ENCODE results near the gene CCNI2.

CCNI2 gene

DNA sequence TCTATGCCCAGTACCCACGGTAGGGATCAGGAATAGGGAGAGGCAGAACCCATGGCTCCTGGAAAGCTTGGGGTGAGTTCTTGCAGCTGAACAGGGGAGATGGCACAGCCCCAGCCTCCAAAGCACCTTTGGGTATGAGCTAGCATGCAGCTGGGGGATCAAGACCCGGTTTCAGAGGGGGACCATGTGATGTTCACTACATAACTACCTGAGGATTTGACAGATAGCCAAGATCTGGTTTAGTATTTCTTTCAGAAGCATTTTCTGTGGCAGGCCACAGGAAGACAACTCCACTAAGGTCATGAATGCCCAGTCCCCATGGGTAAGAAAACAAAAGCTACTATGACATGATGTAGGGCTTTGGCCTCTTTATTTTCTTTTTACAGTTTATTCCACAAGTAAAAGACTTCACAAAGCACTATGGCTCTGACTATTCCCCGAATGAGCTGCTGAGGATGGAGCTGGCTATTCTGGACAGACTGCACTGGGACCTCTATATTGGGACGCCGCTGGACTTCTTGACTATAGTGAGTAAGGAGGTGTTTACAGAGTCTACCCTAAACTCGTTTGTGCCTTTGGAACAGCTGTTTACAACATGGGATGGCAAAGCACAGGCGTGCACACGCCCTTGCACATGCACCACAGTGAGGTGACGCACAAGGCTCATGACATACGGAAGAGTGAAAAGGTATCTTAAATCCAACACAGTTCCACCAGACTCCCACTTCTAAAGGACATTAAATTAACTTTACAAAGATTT, 3.4 kb downstream of the CCNI2 start:
- no peak for DNase-seq

DNA sequence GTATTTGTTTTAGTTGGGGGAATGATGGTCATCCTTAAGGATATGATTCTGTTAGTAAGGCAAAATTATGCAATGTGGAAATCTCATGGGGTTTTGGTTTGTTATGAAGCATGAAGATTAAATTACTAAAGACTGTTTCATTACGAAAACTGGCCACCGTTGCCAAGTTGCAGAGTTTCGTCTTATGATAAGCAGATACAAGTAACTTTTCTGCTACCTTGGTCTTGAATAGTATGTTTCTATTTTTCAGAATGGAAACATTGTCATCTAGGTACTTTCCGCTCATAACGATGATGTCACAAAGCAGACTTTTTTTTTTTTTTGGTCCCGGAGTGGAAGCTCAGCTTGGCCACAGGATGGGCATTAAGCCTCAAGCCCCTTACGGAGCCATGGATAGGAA, 4.2 kb downstream of the CCNI2 start:
- peak; percentile 74 for DNase-seq

DNA sequence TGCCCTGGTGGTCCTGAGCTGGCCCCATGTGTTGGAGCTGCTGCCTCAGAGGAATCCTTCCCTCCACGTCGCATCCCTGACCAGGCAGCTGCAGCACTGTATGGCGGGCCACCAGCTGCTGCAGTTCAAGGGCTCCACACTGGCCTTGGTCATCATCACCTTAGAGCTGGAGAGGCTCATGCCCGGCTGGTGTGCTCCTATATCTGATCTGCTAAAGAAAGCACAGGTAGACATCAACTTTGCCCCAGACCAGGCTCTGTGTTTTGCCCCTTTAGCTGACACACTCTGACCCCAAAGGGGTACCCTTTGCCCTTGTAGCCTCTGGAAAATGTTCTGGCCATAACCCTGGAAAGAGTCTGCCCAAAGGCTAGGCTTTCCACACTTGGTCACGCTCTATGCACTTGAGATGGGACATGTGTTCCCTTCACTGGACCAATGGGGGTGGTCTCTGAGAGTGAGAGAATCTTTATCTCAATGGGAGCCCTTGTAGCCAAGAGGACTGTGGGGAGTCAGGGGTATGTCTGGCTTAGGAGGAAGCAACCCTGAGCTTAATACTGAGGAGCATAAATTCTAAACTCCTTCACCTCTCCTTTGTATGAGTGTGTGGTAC, 4.8 kb downstream of the CCNI2 start:
- DNase-seq: no peak

GRCh38 chr5:132752581-132753125, 5.4 kb downstream of the CCNI2 start:
- no peak for DNase-seq

DNA sequence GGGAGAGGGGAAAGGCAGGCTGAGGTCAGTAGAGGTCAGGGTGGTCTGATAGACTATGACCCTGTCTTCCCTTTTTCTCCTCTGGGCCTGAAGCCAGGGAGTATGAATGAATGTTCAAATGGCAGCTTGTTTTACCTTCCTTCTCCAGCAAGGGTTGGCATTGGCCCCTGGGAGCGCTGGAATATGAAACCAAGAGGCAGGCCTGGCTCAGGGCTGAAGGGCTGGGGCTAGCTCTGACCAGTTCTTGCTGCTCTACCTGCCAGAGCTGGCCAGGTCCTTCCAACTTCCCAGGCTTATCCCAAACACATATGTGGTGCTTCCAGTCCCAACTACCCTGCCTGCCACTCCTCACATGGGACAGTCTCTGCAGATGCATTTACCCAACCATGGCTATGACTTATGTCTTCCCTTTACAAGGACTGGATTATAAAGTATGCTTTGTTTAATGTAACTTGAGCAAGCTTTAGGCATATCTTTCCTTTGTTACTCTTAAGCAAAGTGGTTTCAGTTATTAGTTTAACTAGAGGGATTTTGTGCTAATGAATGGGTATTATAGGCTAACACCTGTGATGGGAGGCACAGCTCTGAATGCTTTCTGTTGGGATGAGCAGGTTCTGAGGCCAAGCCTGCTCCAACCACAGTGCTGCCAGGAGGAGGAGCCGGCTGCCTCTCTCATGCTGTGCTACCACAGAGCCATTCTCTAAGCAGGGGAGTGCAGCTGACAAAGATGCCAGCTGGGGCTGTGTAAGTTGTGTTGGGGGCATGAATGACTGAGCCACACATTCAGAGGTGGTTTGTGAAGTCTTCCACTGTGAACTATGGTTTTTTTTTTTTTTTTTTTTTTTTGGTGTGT, 6.1 kb downstream of the CCNI2 start:
- no peak for DNase-seq

GRCh38 chr5:132754111-132754510, 6.9 kb downstream of the CCNI2 start:
- DNase-seq: no peak

GRCh38 chr5:132754947-132755346, 7.7 kb downstream of the CCNI2 start:
- peak; percentile 39 for DNase-seq

DNA sequence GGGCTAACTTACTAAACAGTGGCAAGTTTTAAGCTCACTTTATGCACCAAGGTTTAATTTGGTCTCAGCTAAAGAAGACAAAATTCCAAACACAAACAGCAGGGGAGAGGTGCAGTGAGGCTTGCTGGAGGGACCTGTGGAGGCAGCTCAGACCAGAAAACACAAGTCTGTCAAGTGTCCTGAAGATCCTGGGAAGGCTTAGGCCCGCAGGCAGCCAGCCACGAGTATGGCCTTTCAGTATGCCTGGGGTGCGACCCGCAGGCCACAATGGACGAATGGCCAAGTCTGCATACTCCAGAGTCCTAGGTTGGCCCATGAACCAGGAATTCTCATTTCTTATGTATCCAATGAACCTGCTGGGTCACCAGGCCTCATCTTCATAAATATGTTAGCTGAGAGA, 9.3 kb downstream of the CCNI2 start:
- no peak for DNase-seq

DNA sequence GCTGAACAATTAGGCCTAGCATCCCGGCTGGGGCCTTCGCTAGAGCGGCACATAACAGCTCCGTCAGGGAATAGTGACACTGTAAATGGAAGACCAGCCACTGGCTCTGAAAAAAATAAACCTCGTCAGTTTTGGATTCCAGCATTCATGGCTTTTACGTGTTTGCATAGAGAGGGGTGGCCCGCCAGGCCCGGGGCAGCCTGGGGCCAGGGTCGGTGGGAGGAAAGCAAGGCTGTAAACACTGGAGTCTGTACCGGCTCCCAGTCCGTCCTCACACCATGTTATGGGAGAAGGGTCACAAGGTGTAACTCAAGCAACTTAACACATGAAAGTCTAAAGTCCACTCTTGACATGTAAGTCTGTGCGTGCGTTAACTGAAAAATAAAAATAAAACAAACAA, 11.2 kb downstream of the CCNI2 start:
- no peak for DNase-seq

DNA sequence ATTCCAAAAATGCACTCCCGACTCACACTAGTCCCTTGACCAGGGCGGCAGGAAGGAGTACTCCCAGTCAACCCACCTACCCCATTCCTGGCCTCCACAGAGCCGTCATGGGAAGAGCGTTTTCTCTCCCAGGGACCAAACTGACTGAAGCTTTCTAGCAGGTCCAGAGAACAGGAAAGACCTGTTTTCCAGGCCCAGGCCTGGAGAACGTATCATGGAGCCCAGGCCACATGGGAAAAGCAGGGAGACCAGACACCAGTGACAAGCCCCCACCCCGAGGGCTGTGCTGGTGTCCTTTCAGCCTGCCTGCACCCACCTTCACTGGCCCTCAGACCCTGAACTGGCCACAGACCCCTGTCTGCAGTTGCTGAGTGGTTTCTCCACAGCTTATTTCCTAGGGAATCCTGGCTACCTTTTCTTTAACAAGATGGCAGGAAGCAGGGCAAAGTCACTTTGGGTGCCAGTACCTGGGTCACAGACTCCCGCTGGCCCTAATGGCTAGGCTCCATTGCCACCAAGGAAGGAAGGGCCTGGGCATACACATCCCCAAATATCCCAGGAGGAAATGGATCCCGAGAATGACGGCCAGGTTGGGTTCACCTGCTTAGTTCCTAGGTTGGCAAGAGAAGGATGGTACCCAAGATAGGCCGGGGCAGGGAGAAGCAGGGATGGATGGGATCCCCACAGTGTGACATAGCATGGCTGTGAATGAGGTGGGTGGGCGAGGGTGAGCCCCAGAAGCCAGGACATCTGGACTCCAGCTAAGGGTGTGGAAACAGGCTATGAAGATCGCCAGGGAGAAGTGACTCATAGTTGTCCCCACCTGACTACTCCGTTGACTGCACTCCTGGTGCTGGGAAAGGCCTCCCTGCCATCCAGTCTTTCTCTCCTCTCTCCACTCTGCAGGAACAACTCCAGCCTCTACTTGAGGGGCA, 12.2 kb downstream of the CCNI2 start:
- no peak for DNase-seq

DNA sequence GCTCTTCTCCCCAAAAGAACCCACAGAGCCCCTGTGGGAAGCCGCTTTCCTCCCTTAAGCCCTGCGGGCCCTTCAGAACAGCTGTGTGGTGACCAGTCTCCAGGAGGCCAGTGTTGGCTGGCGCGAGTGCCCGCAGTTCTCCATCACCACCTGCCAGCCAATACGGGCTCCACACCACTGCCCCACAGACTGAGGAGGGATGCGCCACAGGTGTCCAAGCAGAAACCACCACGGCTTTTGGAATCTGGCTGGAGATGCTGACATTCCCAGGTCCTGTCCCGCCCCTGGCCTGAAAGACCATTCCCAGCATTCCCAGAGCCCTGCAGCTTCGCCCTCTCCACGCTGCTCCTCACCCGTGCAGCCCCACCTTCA, 12.8 kb downstream of the CCNI2 start:
- DNase-seq: no peak

DNA sequence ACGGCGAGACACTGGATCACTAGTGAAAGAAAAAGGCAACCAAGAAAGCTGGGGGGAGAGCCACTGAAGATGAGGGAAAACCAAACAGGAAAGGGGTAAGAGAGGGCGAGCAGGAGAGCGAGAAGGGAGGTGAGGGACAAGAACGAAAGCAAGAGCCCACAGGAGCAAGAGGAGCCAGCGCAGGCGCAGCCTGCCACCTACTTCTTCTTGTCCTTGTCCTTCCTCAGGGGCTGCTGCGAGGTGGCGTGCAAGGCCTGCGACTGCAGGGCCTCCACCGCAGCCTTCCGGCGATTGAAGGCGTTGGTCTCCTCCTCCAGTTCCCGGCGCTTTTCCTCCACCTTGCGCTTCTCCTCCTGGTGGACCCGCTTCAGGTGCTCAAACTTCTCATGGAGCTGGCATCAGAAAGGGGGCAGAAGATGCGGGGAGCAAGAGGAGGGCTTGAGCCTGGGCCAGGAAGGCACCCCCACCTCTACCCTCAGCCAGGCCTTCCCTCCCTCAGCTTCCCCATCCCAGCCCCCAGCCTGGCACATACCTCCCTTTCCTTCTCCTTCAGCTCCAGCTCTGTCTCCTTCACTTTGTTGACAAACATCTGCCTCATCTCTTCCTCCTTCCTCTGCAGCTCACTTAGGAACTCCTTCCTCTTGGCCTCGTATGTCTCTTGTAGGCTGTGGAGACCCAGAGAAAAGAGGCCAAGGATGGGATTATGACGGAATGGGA, 13.5 kb downstream of the CCNI2 start:
- no peak for DNase-seq

DNA sequence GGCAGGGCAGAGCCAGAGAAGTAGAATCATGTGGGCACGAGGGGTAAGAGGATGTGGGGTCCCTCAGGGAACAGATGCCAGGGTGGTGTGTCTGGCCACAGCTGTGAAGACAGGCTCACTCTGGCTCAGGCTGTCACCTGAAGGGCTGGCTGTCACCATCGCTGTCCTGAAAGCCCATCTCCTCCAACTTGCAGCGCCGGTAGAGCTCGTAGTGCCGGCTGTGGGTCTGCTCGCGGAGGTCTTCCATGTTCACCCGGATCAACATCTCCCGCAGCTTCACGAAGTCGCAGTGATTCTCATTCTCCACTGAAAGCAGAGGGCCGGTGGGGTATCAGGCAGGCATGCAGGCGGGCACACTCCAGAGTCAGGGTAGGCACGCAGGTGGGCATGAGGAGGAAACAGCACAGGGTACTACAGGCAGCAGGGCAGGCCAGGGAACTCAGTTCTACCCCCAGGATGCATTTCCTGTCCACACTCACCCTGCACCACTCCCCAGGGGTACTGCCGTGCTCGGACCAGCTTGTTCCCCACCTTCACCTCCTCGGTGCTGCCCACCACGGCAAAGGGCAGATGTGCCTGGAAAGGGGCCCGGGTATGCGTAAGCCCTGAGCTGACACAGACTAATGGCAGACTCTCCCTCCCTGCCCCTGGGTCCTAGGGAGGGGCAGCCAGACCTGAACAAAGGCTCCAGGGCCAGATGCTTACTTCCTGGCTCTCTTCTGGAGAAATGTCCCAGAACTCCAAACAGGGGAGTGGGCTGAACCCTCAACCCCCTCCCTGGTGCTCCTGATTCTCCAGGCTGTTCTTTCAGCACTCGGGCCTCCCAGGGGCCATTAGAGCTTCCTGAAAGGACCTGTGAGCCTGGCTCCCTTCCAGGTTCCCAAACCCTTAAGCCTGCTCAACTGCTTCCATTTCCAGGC, 14.4 kb downstream of the CCNI2 start:
- DNase-seq: no peak

DNA sequence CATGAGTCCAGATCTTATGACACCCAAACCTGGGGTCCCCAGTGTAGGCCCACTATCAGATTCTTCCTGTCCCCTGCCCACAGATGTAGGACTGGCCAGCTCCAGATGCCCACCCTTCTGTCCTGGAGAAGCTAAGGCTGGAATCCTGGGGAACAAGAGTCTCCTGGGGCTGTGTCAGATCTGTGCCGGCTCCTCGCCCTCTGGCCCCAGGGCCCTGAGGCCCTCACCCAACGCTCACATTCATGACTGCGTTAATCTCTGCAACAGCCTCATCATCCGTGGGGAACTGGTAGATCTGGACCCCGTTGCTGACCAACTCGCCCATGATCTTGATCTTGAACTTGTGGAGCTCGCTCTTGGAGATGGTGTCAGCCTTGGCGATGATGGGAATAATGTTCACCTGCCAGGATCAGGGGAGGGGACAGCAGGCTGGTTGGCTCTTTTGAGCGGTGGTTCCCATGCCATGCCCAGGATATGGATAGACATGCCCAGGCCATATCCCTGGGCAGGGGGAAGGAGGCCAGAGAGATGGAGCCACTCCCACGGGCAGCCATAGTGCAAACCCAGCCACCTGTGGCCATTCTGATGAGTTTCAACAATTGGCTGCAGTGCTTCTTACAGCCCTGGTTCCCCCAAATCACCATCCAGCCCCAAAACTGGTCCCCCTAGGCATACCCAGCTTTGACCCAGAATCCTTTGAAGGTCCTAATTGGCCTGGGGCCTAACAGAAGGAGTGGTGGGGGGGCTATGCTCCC, 15.2 kb downstream of the CCNI2 start:
- DNase-seq: no peak

DNA sequence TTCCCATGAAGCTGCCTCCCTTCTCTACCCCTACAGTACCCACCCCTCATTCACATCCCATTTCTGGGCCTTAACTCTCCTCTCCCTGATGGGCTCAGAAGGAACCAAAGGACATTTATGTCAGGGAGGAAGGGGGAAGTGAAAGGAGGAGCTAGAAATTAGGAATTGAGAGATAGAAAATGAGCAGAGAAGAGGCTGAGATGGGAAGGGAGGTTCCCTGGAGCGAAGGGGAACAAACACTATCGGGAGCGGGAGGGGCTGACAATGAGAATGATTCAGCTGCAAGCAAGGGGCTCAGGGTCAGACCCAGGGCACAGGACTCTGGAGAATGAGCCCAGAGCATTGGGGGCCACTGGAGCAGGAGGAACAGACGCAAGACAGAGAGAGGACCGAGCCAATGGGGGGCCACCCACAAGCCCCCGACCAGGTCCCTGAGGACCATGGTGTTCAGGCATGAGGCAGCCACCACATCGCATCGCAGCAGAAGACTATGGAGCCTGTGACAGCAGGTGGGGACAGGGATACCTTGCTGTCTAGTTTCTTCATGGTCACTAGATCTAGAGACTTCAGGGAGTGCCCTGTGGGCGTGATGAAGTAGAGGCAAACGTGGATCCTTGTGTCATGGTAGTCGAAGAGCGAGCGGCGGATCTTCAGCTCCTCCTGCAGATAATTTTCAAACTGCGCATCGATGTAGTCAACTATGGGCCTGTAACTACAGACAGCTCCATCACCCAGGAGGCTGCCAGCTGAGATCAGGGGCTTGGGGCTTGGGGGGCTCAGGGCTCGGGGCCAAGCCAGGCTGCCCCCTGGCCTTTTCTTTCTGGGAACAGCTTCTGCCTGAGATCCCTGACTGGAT, 16.2 kb downstream of the CCNI2 start:
- no peak for DNase-seq

DNA sequence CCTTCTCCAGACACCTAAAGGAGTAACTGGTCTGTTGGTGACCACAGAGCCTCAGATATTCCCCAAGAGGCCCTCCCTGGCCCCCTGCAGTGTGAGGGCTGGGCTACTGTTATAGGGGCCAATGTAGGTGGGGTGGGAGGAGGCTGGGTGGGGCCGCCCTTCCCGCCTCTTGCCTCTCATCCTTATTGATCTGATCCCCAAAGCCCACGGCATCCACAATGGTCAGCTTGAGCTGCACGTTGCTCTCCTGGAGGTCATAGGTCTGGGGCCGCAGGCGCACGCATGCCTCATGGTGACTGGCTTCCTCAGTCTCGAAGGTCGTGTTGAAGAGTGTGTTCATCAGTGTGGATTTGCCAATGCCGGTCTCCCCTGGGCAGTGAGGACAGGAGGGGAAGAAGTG, 16.8 kb downstream of the CCNI2 start:
- DNase-seq: no peak

DNA sequence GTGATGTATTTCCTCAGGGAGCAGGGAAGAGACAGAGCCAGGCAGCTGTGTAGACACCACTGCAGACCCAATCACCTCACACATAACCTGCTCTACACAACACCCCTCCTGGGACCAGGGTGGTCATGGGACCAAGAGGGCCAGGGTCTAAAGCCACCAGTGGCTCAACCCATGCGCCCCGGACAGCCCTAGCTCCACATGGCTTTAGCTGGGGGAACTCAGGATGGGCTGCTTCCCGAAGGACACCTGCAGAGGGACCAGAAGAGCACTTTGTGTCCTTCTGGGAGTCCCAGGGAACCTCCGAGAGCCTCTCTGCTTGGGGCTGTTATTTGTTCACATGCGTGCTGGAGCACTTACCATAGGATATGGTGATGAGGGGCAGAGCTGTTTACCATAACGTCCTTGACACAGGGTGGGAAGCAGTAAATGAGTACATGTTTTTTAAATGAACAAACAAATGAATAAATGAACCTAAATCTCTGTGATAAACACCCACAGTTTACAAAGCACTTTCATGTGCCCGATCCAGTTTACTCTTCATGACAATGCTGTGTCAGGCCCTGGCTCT, 17.5 kb downstream of the CCNI2 start:
- no peak for DNase-seq

GRCh38 chr5:132765311-132766019, 18.2 kb downstream of the CCNI2 start:
- DNase-seq: no peak
